GM12878 (cell line): ENCODE data around the gene CTDP1. TPM values are rescaled to one million over a fixed set of nuclear protein-coding genes. Genes with fewer than 3 reads are reported as not detected.

Experiments used
- ATAC-seq: fragments of 200-7000 bp; cut with Tn5 transposase; 3 replicates; pipeline ENCODE4 v1.9.1; 2020; ENCODE audit warnings: mild to moderate bottlenecking, moderate library complexity
- BruUV-seq: library from RNA; stranded (reverse); fragments of 400-500 nt; replicated peaks from 2 replicates; lab custom pipeline; 2021; lab: Mats Ljungman, UMichigan
- CTCF ChIA-PET: fragments of 300-600 bp; sonication (Branson Sonifier 250); formaldehyde crosslinking; extraction: SDS; loops from one replicate; lab custom pipeline; 2021; ENCODE audit warnings: inconsistent platforms; lab: Yijun Ruan, JAX
- POLR2A ChIA-PET: fragments of 350-600 bp; formaldehyde crosslinking; extraction: SDS; loops from one replicate; lab custom pipeline; 2021; ENCODE audit warnings: inconsistent platforms; lab: Charles Lee
- RAD21 ChIA-PET: fragments of 300-600 bp; sonication (Branson Sonifier 250); formaldehyde crosslinking; loops from one replicate; lab custom pipeline; 2023; ENCODE audit warnings: antibody characterized with exemption; ENCODE audit not compliant: unreplicated experiment; lab: Charles Lee
- SMC1A ChIA-PET: fragments of 300-600 bp; sonication (Branson Sonifier 250); formaldehyde crosslinking; loops from one replicate; lab custom pipeline; 2023; ENCODE audit not compliant: unreplicated experiment, uncharacterized antibody; lab: Charles Lee
- DNase-seq: peaks from one replicate; pipeline ENCODE4 v3.0.0-alpha.2; 2011; ENCODE audit warnings: low read depth, low spot score
- FAIRE-seq: peaks from 3 replicates; lab custom pipeline; 2011; peaks lifted over from hg19 to GRCh38; lab: Jason Lieb, UNC
- H2AFZ ChIP-seq: 2 replicates; pipeline ENCODE4 v1.6.0; 2011; ENCODE audit warnings: low read depth, low read length, control low read depth; ENCODE audit not compliant: control insufficient read depth
- H3K27ac ChIP-seq: 2 replicates; pipeline ENCODE4 v1.5.1; 2011; ENCODE audit warnings: control low read depth; ENCODE audit not compliant: control insufficient read depth, insufficient read depth
- H3K27me3 ChIP-seq, 2 experiments: replicated peaks in 1 of 2; 2 replicates each; pipeline versions ENCODE4 v1.6.0 to v1.6.1; 2011; ENCODE audit warnings: low read length in 1 of 2; ENCODE audit not compliant: control insufficient read depth in 2 of 2, insufficient read depth in 2 of 2
- H3K36me3 ChIP-seq, 2 experiments: 2 replicates each; pipeline ENCODE4 v1.5.1; 2011; ENCODE audit warnings: low read length in 1 of 2; ENCODE audit not compliant: control insufficient read depth in 2 of 2, insufficient read depth in 2 of 2
- H3K4me1 ChIP-seq: 2 replicates; pipeline ENCODE4 v1.6.1; 2011; ENCODE audit warnings: mild to moderate bottlenecking, low read length, moderate library complexity, mixed read lengths; ENCODE audit not compliant: control insufficient read depth, insufficient read depth
- H3K4me2 ChIP-seq: 2 replicates; pipeline ENCODE4 v1.6.0; 2011; ENCODE audit warnings: control low read depth; ENCODE audit not compliant: control insufficient read depth, insufficient read depth
- H3K4me3 ChIP-seq: fragments of 200-600 bp; sonication (generic); 2 replicates; pipeline ENCODE4 v1.5.1; 2016
- H3K79me2 ChIP-seq: 2 replicates; pipeline ENCODE4 v1.6.0; 2011; ENCODE audit warnings: low read length; ENCODE audit not compliant: control insufficient read depth, insufficient read depth
- H3K9ac ChIP-seq: 2 replicates; pipeline ENCODE4 v1.8.0; 2011; ENCODE audit warnings: low read length, control low read depth, mixed read lengths; ENCODE audit not compliant: control insufficient read depth, insufficient read depth
- H3K9me3 ChIP-seq: replicated peaks from 3 replicates; pipeline ENCODE4 v1.5.1; 2011; ENCODE audit warnings: mild to moderate bottlenecking, low read length; ENCODE audit not compliant: control insufficient read depth, insufficient read depth
- H4K20me1 ChIP-seq: 2 replicates; pipeline ENCODE4 v1.6.0; 2011; ENCODE audit not compliant: control insufficient read depth, insufficient read depth
- BACH1 ChIP-seq: fragments of 450-650 bp; IDR thresholded peaks from 2 replicates; pipeline ENCODE4 v1.6.1; 2017; ENCODE audit warnings: mild to moderate bottlenecking, borderline replicate concordance
- BCLAF1 ChIP-seq: fragments of 450-650 bp; IDR thresholded peaks from 2 replicates; pipeline ENCODE4 v1.6.1; 2017; ENCODE audit warnings: antibody characterized with exemption, mild to moderate bottlenecking, moderate library complexity
- BRCA1 ChIP-seq: IDR thresholded peaks from 2 replicates; pipeline ENCODE4 v1.6.1; 2011; ENCODE audit warnings: low read depth, low read length, improper control_type of control experiment
- E4F1 ChIP-seq: fragments of 450-650 bp; IDR thresholded peaks from 2 replicates; pipeline ENCODE4 v1.6.1; 2018; ENCODE audit warnings: borderline replicate concordance, mild to moderate bottlenecking; ENCODE audit not compliant: partially characterized antibody
- EZH2 ChIP-seq: IDR thresholded peaks from 2 replicates; pipeline ENCODE4 v1.6.1; 2012; ENCODE audit warnings: low read depth, mild to moderate bottlenecking, control low read depth, inconsistent platforms, low read length, borderline replicate concordance; ENCODE audit not compliant: control insufficient read depth
- LARP7 ChIP-seq: fragments of 450-650 bp; IDR thresholded peaks from 2 replicates; pipeline ENCODE4 v1.6.1; 2017; ENCODE audit warnings: mild to moderate bottlenecking
- POLR2AphosphoS2 ChIP-seq: IDR thresholded peaks from 2 replicates; pipeline ENCODE4 v1.6.1; 2011; ENCODE audit warnings: low read depth, mild to moderate bottlenecking, low read length, improper control_type of control experiment, moderate library complexity
- RBBP5 ChIP-seq: fragments of 200-600 bp; sonication (generic); conservative IDR thresholded peaks from 2 replicates; pipeline ENCODE4 v1.6.1; 2016
- SMAD1 ChIP-seq: fragments of 450-650 bp; IDR thresholded peaks from 2 replicates; pipeline ENCODE4 v1.6.1; 2018; ENCODE audit warnings: mild to moderate bottlenecking, low read depth; ENCODE audit not compliant: partially characterized antibody
- SRF ChIP-seq, 2 experiments: IDR thresholded peaks; 2 replicates each; pipeline ENCODE4 v1.6.1; 2011; ENCODE audit warnings: low read depth in 2 of 2, low read length in 2 of 2, mild to moderate bottlenecking in 1 of 2, moderate library complexity in 1 of 2
- SUPT20H ChIP-seq: IDR thresholded peaks from 2 replicates; pipeline ENCODE4 v1.6.1; 2011; ENCODE audit warnings: low read depth, mild to moderate bottlenecking, low read length, moderate library complexity, borderline replicate concordance; ENCODE audit not compliant: control insufficient read depth
- TARDBP ChIP-seq: IDR thresholded peaks from 2 replicates; pipeline ENCODE4 v1.6.1; 2016; ENCODE audit warnings: borderline replicate concordance
- WGBS: methylation state at CpG from one replicate; pipeline ENCODE4 v1.1.6; 2016; ENCODE audit warnings: low lambda C conversion rate; ENCODE audit not compliant: insufficient replicate concordance, insufficient coverage; ENCODE audit errors: missing lambda C conversion rate; 5-methylcytosine and 5-hydroxymethylcytosine counted together
- in situ Hi-C: fragments of 300-500 bp; cut with MboI; formaldehyde crosslinking; loops from 9 replicates; pipeline ENCODE4 v1.14.3; 2018; ENCODE audit warnings: mixed read lengths
- intact Hi-C: fragments of 100-400 bp; cut with micrococcal nuclease; formaldehyde crosslinking; loops from one replicate; pipeline ENCODE4 v1.14.2; 2022; ENCODE audit not compliant: unreplicated experiment
- polyA plus RNA-seq, 11 experiments: library from polyadenylated mRNA; depleted of rRNA in 4 of 11; unstranded in 6 of 11; stranded (reverse) in 5 of 11; fragments of >200 nt; fragmentation: Nextera tagmentation in 4 of 11; fragmentation: Illumina TruSeq in 1 of 11; extraction: Ambion mirVana in 4 of 11; extraction: Trizol in 1 of 11; gene quantifications; 1 replicate in 1 of 11; 2 replicates in 10 of 11; pipeline versions ENCODE4 v1.2.1 to v1.2.3, GENCODE V29; 2011 to 2016; ENCODE audit warnings: inconsistent platforms in 2 of 11, missing spikeins in 2 of 11, low read depth in 1 of 11
- total RNA-seq, 4 experiments: library from RNA; depleted of rRNA in 3 of 4; stranded (reverse); fragments of >200 nt in 3 of 4; fragmentation: Illumina TruSeq in 1 of 4; extraction: Trizol in 1 of 4; gene quantifications; 2 replicates each; pipeline versions ENCODE4 v1.2.1 to v1.2.3, GENCODE V29; 2013 to 2021

CTDP1 gene
- total and polyA plus RNA-seq, 10 of the 15 experiments (the other 5 are each of a cell fraction or from before 2014, with no cell fraction given), result 0.32 to 31.3 (median 8.8) TPM

DNA sequence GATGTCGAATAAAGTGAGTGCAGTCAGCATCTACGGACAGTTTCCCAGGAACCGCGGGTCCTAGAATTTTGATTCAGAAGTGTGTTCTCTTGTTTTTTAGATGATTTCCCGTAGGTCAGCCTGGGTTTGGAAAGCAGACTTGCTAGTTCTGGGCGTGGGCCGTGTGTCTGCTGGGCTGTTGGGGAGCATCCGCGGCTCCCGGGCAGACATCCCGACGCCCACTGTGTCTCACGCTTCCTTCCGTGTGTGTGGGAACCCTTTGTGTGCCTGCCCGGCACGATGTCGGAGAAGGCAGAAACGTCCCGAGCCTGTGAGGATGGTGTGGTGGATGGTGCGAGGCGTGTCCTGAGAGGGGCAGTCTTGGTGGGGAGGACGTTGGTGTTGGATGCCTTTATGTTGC, 18.4 kb downstream of the CTDP1 start:
- intact Hi-C loops (no loop called here), in situ Hi-C loops (no loop called here)
- 97% methylated on average over 22 of the region's 22 CpGs for WGBS
- no TSS peak for BruUV-seq
- Histone ChIP-seq H2AFZ (no peak overlapping the region), H3K27me3 (no peaks in the 10 kb centered on the region), H3K4me2 (no peak overlapping the region), H3K27ac (no peak overlapping the region), H3K79me2 (peaks cover under 1% of the 10 kb centered on the region), H3K4me3 (no peak overlapping the region), H3K36me3 (peaks cover 22 to 30% of the 10 kb centered on the region in 2 experiments; a peak in 3 of 4 replicates), H3K4me1 (no peaks in the 10 kb centered on the region)
- no peak for FAIRE-seq
- ChIA-PET CTCF (no interaction called here), POLR2A (no interaction called here)
- no peak for TF ChIP-seq BCLAF1
- TF ChIP-seq LARP7, result no peak
- TF ChIP-seq, all 136 proteins: peak for 0
- no peak for ATAC-seq
- no peak for DNase-seq
- ChIA-PET RAD21 (no interaction called here), SMC1A (no interaction called here)
- no peaks in the 10 kb centered on the region for H3K9me3 ChIP-seq
- no peak overlapping the region for H3K9ac ChIP-seq
- no peaks in the 10 kb centered on the region for H4K20me1 ChIP-seq

DNA sequence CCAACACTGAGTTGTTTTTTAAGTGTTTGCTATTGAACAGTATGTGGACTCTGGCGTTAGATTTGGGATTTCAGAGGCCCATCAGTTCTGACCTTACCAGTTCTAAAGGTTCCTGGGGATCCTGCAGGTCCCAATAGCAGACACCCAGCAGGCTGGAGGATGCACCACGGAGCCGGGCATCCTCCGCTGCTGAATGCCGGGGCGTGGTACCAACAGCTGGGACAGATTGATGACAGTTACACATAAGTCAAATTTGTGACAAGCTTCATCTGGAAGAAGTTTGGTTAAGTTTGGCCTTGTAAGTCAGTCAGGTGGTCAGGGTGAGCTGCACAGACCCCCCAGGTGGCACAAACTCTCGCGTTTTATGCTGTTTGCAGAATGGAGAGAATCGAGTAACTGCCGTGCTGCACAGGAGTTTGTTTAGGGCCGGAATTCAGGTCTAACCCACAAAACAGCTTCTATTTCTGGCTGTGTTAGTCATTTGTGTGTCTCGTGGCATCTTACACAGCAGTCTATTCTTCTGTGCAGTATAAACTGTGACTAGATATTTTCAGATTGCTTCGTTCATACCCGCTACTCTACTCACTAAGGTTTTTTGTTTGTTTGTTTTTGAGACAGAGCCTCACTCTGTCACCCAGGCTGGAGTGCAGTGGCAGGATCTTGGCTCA, 19.2 kb downstream of the CTDP1 start:
- Histone ChIP-seq H3K27me3 (no peaks in the 10 kb centered on the region), H4K20me1 (no peaks in the 10 kb centered on the region), H3K9me3 (no peaks in the 10 kb centered on the region), H3K4me2 (no peak overlapping the region), H3K4me3 (no peak overlapping the region), H3K36me3 (peaks cover 22 to 30% of the 10 kb centered on the region in 2 experiments; a peak in 3 of 4 replicates), H3K79me2 (no peaks in the 10 kb centered on the region), H3K4me1 (no peaks in the 10 kb centered on the region), H3K27ac (no peak overlapping the region), H3K9ac (no peak overlapping the region), H2AFZ (no peak overlapping the region)
- SMC1A ChIA-PET, result no interaction called here
- 73% methylated on average over 14 of the region's 14 CpGs for WGBS
- RAD21 ChIA-PET, result no interaction called here
- in situ Hi-C loops, result no loop called here
- DNase-seq, result no peak
- no TSS peak for BruUV-seq
- no peak for FAIRE-seq
- ATAC-seq, result no peak
- intact Hi-C loops, result no loop called here
- CTCF ChIA-PET, result no interaction called here
- POLR2A ChIA-PET, result no interaction called here
- TF ChIP-seq POLR2AphosphoS2, result no peak
- TF ChIP-seq E4F1, result no peak
- TF ChIP-seq BRCA1, result no peak
- TF ChIP-seq SUPT20H, result no peak
- TF ChIP-seq EZH2, result no peak
- no peak for TF ChIP-seq BACH1
- no peak for TF ChIP-seq TARDBP
- TF ChIP-seq SMAD1, result no peak
- TF ChIP-seq SRF (IDR thresholded peaks at IDR 0.05; ENCODE audit: low read depth in 2 of 2, low read length in 2 of 2), result no peak
- no peak for TF ChIP-seq RBBP5
